Caco-2 (cell line): Measurements from ENCODE around the gene PEDS1. TPM values are rescaled to one million over a fixed set of nuclear protein-coding genes. Genes with fewer than 3 reads are reported as not detected.
"Not testable (repeated sequence)": the region's sequence is repeated elsewhere in the genome, so short reads cannot be mapped to it uniquely, and the experiment has no call there.

ENCODE experiments used
- BruUV-seq: library from RNA; stranded (reverse); fragments of 400-500 nt; replicated peaks from 2 replicates; lab custom pipeline; 2021; lab: Mats Ljungman, UMichigan
- CTCF ChIA-PET: fragments of 300-600 bp; sonication (Branson Sonifier 250); formaldehyde crosslinking; loops from one replicate; lab custom pipeline; 2022; ENCODE audit warnings: antibody characterized with exemption; lab: Charles Lee
- POLR2A ChIA-PET: fragments of 300-600 bp; sonication (Branson Sonifier 250); formaldehyde crosslinking; loops from one replicate; lab custom pipeline; 2022; ENCODE audit warnings: antibody characterized with exemption; lab: Charles Lee
- DNase-seq, 2 experiments: peaks; one replicate each; pipeline versions ENCODE4 v3.0.0 to v3.0.0-alpha.2; 2020 to 2022
- H3K27me3 ChIP-seq: replicated peaks from 2 replicates; pipeline ENCODE4 v1.6.0; 2011; ENCODE audit warnings: low read length; ENCODE audit not compliant: control insufficient read depth, insufficient read depth
- H3K36me3 ChIP-seq: 2 replicates; pipeline ENCODE4 v1.5.1; 2011; ENCODE audit warnings: low read length; ENCODE audit not compliant: control insufficient read depth, insufficient read depth
- H3K4me1 ChIP-seq: fragments of 250-450 bp; sonication (Bioruptor Pico); 2 replicates; pipeline ENCODE4 v1.5.1; 2020; ENCODE audit warnings: mild to moderate bottlenecking
- H3K4me3 ChIP-seq: 2 replicates; pipeline ENCODE4 v1.5.1; 2011; ENCODE audit warnings: low read depth, mild to moderate bottlenecking, control low read depth, low read length
- H3K9me3 ChIP-seq: fragments of 250-450 bp; sonication (Bioruptor Pico); 2 replicates; pipeline ENCODE4 v1.5.1; 2020; ENCODE audit warnings: mild to moderate bottlenecking, moderate library complexity
- H3K27ac Mint-ChIP-seq: one replicate; pipeline ENCODE4 v1.8.0; 2022; ENCODE audit warnings: mixed read lengths; ENCODE audit not compliant: unreplicated experiment
- H3K27me3 Mint-ChIP-seq: one replicate; pipeline ENCODE4 v1.8.0; 2022; ENCODE audit warnings: mixed read lengths; ENCODE audit not compliant: insufficient read depth, unreplicated experiment
- H3K36me3 Mint-ChIP-seq: one replicate; pipeline ENCODE4 v1.8.0; 2022; ENCODE audit warnings: mild to moderate bottlenecking, mixed read lengths; ENCODE audit not compliant: insufficient read depth, unreplicated experiment
- H3K4me1 Mint-ChIP-seq: one replicate; pipeline ENCODE4 v1.8.0; 2022; ENCODE audit warnings: low read depth, mixed read lengths; ENCODE audit not compliant: unreplicated experiment
- H3K4me3 Mint-ChIP-seq: one replicate; pipeline ENCODE4 v1.8.0; 2022; ENCODE audit warnings: mild to moderate bottlenecking, moderate library complexity, mixed read lengths; ENCODE audit not compliant: unreplicated experiment
- H3K9me3 Mint-ChIP-seq: one replicate; pipeline ENCODE4 v1.8.0; 2022; ENCODE audit warnings: mixed read lengths; ENCODE audit not compliant: unreplicated experiment
- CTCF ChIP-seq, 2 experiments: fragments of 200-600 bp in 1 of 2; IDR thresholded peaks; 1 replicate in 1 of 2; 2 replicates in 1 of 2; pipeline versions ENCODE4 v1.5.1 to v1.8.0; 2011 to 2022; ENCODE audit warnings: antibody characterized with exemption in 1 of 2, control low read depth in 1 of 2, inconsistent platforms in 1 of 2, low read depth in 1 of 2, low read length in 1 of 2, mild to moderate bottlenecking in 1 of 2, moderate library complexity in 1 of 2; ENCODE audit not compliant: insufficient read depth in 1 of 2, severe bottlenecking in 1 of 2, unreplicated experiment in 1 of 2
- intact Hi-C: fragments of 100-400 bp; cut with micrococcal nuclease; formaldehyde crosslinking; loops from one replicate; pipeline ENCODE4 v1.10.0; 2022; ENCODE audit not compliant: unreplicated experiment
- total RNA-seq: library from RNA; stranded (reverse); gene quantifications from 2 replicates; pipeline ENCODE4 v1.2.3, GENCODE V29; 2022

Gene PEDS1
- total RNA-seq, 1 experiment from 2014 or later, result 78.3 TPM

DNA sequence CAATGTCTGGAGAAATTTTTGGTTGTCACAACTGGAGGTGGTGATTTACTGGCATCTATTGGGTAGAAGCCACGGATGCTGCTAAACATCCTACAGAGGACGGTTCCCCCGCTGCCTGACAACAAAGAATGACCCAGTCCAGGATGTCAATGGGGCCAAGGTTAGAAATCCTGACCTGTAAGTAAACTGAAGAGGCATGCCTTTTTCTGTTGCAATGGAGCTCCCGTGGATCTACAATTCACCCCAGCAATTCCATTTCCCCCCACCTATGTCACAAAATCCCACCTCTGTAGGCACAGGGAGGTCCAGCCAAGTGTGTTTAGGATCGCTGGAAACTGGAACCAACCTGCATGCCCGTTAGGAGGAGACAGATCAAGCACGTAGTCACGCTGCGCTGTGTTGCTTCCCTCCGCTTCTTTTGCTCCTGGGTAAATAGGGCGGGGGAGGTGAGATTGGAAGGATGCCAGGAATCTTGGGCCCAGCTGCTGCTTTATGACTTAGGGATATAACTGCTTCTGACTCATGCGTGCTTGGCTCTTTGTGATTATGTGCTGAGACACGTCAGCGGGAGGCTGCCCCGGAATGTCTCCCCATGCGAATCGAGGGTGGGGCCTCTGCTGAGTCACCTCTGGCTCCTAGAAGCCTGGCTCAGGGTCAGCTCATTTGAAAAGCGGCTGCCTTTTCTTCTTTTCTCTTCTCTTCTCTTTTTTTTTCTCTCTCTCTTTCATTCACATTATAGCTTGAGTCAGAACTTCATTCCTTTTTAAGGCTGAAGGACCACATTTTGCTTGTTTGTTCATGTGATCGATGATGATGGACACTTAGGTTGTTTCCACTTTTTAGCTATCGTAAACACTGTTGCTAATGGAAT is 12.4 kb upstream of the PEDS1 start:
- TSS peak; percentile 91 for BruUV-seq

DNA sequence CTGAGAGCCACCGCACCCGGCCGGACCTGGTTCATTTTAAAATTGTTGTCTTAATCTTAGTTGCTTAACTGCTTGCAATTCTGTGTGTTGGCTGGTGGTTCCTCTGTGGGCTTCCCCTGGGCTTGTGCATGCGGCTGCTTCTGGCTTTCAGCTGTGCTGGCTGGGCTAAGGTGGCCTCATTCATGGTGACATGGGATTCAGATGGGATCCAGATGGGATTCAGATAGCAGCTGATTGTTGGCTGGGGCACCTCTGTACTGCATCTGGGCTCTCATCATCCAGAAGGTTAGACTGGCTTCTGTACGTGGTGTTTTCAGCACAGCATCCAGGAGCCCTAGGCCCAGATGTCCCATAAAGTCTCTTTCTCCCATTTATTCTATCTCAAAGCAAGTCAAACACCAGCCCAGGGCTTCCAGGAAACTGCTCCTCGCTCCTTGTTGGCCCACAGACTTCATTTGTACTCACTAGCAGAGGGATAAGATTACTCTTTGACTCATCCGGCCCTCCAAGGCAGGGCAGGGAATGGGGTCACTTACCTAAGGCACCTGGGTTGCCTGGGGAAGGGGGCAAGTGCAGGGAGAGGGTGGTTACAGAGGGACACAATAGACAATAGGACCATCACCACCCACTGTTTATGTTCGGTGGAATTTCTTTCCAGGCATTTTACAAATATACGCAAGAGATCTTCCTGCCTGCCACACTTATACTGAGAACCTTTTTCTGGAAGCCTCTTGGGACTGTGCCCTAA is 10.2 kb upstream of the PEDS1 start:
- intact Hi-C loops, result no loop called here
- Mint-ChIP-seq H3K27me3 (no peaks in the 10 kb centered on the region), H3K27ac (peak overlapping the region; percentile 20), H3K36me3 (peaks cover 11% of the 10 kb centered on the region), H3K4me3 (no peak overlapping the region), H3K9me3 (no peaks in the 10 kb centered on the region), H3K4me1 (peaks cover 19% of the 10 kb centered on the region)
- ChIA-PET CTCF (no interaction called here), POLR2A (interaction anchor here (2.1 kb wide), 1 partner anchor 10 kb away, joined by 10 read pairs; the partner anchor contains the start of gene PEDS1)
- BruUV-seq, result no TSS peak
- no peaks in the 10 kb centered on the region for H3K27me3 ChIP-seq
- peaks cover 42% of the 10 kb centered on the region for H3K4me1 ChIP-seq
- TF ChIP-seq CTCF (IDR thresholded peaks at IDR 0.05; ENCODE audit: insufficient read depth in 1 of 2, low read depth in 1 of 2, low read length in 1 of 2, severe bottlenecking in 1 of 2, unreplicated experiment in 1 of 2), result no peak
- no peaks in the 10 kb centered on the region for H3K9me3 ChIP-seq
- no peak for DNase-seq
- H3K36me3 ChIP-seq, result no peaks in the 10 kb centered on the region
- H3K4me3 ChIP-seq, result no peak overlapping the region

More for the DNA sequence above, 12.4 kb upstream of the PEDS1 start:
- CTCF ChIA-PET, result interaction anchor here (0.6 to 5.9 kb wide), 19 partner anchors 12 to 253 kb away, joined by 3 to 106 read pairs (median 4); partner anchors contain the start of genes CEBPB and PEDS1
- peak overlapping the region; percentile 36 for H3K4me3 ChIP-seq
- Mint-ChIP-seq H3K36me3 (peaks cover 11% of the 10 kb centered on the region), H3K27me3 (no peaks in the 10 kb centered on the region), H3K9me3 (no peaks in the 10 kb centered on the region), H3K4me1 (peaks cover 25% of the 10 kb centered on the region), H3K4me3 (peak overlapping the region; percentile 78), H3K27ac (peak overlapping the region; percentile 94)
- no peaks in the 10 kb centered on the region for H3K9me3 ChIP-seq
- peaks cover 46% of the 10 kb centered on the region for H3K4me1 ChIP-seq
- DNase-seq, result peak; percentile 100
- intact Hi-C loops, result loop anchor here (1.0 kb wide), 2 partner anchors 13 to 56 kb away; partner anchors contain the start of gene PEDS1
- H3K36me3 ChIP-seq, result no peaks in the 10 kb centered on the region
- peak in 1 of 2 experiments; percentile 23 for TF ChIP-seq CTCF (IDR thresholded peaks at IDR 0.05; ENCODE audit: insufficient read depth in 1 of 2, low read depth in 1 of 2, low read length in 1 of 2, severe bottlenecking in 1 of 2, unreplicated experiment in 1 of 2)
- POLR2A ChIA-PET, result interaction anchor here (0.5 to 3.0 kb wide), 23 partner anchors 12 to 582 kb away, joined by 3 to 142 read pairs (median 4); partner anchors contain the start of genes CEBPB, PEDS1 and RNF114
- no peaks in the 10 kb centered on the region for H3K27me3 ChIP-seq

- BruUV-seq, H3K9me3 Mint-ChIP-seq, H3K4me3 ChIP-seq, H3K36me3 ChIP-seq, intact Hi-C loops, H3K27me3 ChIP-seq, H3K27me3 Mint-ChIP-seq, H3K27ac Mint-ChIP-seq, H3K4me3 Mint-ChIP-seq, H3K9me3 ChIP-seq, DNase-seq: not testable (repeated sequence)
- CTCF ChIA-PET, result interaction anchor here (1.0 kb wide), 1 partner anchor 28 kb away, joined by 3 read pairs; no protein-coding TSS in a partner anchor
- POLR2A ChIA-PET, result interaction anchor here (0.9 kb wide), 1 partner anchor 10 kb away, joined by 10 read pairs; no protein-coding TSS in a partner anchor
- H3K4me1 ChIP-seq, result peaks cover 34% of the 10 kb centered on the region
- peaks cover 11% of the 10 kb centered on the region for H3K36me3 Mint-ChIP-seq
- H3K4me1 Mint-ChIP-seq, result peaks cover 19% of the 10 kb centered on the region
These were observed 8.0 kb upstream of the PEDS1 start for GRCh38 chr20:50161494-50161893.
